GM12892 (cell line): ENCODE results near the gene GP9.
"Not testable (repeated sequence)": the region's sequence is repeated elsewhere in the genome, so short reads cannot be mapped to it uniquely, and the experiment has no call there.

Source experiments
- POLR2A ChIP-seq: IDR thresholded peaks from 2 replicates; pipeline ENCODE4 v1.6.1; 2011; ENCODE audit warnings: low read depth, low read length, control low read depth
- POLR2AphosphoS5 ChIP-seq: IDR thresholded peaks from 2 replicates; pipeline ENCODE4 v1.6.1; 2011; ENCODE audit warnings: low read depth, low read length, control low read depth

DNA sequence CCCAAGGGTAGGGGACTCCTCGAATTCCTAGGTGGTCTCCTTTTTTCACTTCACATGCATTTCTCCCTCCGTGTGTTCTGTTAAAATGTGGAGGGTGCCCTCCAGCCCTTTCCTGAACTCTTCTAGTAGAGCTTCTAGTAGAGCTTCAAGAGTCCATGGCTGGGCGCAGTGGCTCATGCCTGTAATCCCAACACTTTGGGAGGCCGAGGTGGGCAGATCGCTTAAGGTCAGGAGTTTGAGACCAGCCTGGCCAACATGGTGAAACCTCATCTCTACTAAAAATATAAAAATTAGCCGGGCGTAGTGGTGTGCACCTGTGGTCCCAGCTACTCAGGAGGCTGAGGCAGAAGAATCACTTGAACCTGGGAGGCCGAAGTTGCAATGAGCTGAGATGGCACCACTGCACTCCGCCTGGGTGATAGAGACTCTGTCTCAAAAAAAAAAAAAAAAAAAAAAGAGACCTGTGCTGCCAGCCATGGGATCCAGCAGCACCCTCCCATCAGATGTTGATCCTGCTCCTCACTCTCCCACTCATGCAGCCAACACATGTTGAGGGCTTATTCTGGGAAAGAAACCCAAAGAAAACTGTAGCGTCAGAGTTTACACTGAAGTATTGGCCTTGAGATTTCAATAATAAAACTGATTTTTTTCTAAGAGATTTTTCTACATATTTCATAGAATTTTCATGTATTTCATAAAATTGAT lies 50.6 kb downstream of the GP9 start:
- not testable (repeated sequence) for TF ChIP-seq POLR2A, POLR2AphosphoS5
